Upper lobe of right lung (tissue), 1 donor: ENCODE results near the gene NDC80. TPM values are rescaled to one million over a fixed set of nuclear protein-coding genes. Genes with fewer than 3 reads are reported as not detected.

Experiments used
- ATAC-seq: fragments of 200-7000 bp; cut with Tn5 transposase; one replicate; pipeline ENCODE4 v1.9.1; 2020; ENCODE audit warnings: mild to moderate bottlenecking, moderate library complexity
- DNase-seq: peaks from one replicate; pipeline ENCODE4 v3.0.0-alpha.2; 2020
- H3K27ac ChIP-seq: fragments of 200-600 bp; one replicate; pipeline ENCODE4 v1.8.0; 2022
- H3K27me3 ChIP-seq: fragments of 200-600 bp; one replicate; pipeline ENCODE4 v1.8.0; 2022; ENCODE audit warnings: mild to moderate bottlenecking
- H3K36me3 ChIP-seq: fragments of 200-600 bp; one replicate; pipeline ENCODE4 v1.8.0; 2022
- H3K4me1 ChIP-seq: fragments of 200-600 bp; one replicate; pipeline ENCODE4 v1.8.0; 2022
- H3K4me3 ChIP-seq: fragments of 200-600 bp; one replicate; pipeline ENCODE4 v1.8.0; 2022; ENCODE audit warnings: mild to moderate bottlenecking
- H3K9me3 ChIP-seq: fragments of 200-600 bp; one replicate; pipeline ENCODE4 v1.8.0; 2022
- intact Hi-C: fragments of 100-400 bp; cut with DNase I; formaldehyde crosslinking; loops from one replicate; pipeline ENCODE4 v1.11.0; 2022
- total RNA-seq: library from RNA; stranded (reverse); fragmentation: NEBNext Ultra II Directional; extraction: Animal tissue kit (Norgen Biotek cat#: 25700); gene quantifications from one replicate; pipeline ENCODE4 v1.2.1, GENCODE V29; 2021
- TF ChIP-seq, protein P1 (sequence below): fragments of 200-600 bp; IDR thresholded peaks from one replicate; pipeline ENCODE4 v1.8.0; 2022; ENCODE audit warnings: antibody characterized with exemption
- donor health status: DM: no; HTN: yes; CAD: no; lungs with severe emphysema.

Gene NDC80
- total RNA-seq, 1 donor from 2014 or later = 0.69 TPM

DNA sequence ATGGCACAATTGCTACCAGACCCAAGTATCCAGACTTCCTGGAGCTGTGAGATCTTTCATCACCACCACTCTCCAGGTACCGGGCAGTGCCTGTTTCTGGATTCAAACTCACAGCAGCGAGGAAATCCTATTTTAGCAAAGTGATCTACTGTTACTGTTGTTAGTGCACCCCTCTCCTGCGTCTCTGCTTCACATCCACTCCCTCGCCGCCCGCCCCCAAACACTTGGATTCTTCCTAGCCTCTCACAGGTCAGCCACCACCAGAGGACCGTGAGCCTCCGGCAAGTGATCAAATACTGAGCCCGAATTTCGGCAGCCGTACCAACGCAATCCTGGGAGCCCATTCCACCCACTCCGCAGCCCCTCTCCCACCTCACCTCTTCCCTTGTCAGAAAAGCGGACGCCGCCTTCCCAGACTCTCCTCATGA, 571 bp upstream of the NDC80 start:
- Histone ChIP-seq H3K27ac (peak overlapping the region; percentile 100), H3K9me3 (no peaks in the 10 kb centered on the region), H3K27me3 (no peaks in the 10 kb centered on the region), H3K36me3 (no peaks in the 10 kb centered on the region), H3K4me3 (peak overlapping the region; percentile 75), H3K4me1 (peaks cover 15% of the 10 kb centered on the region)
- ATAC-seq (peak; percentile 87), DNase-seq (peak; percentile 87)
- TF ChIP-seq, protein P1, sequence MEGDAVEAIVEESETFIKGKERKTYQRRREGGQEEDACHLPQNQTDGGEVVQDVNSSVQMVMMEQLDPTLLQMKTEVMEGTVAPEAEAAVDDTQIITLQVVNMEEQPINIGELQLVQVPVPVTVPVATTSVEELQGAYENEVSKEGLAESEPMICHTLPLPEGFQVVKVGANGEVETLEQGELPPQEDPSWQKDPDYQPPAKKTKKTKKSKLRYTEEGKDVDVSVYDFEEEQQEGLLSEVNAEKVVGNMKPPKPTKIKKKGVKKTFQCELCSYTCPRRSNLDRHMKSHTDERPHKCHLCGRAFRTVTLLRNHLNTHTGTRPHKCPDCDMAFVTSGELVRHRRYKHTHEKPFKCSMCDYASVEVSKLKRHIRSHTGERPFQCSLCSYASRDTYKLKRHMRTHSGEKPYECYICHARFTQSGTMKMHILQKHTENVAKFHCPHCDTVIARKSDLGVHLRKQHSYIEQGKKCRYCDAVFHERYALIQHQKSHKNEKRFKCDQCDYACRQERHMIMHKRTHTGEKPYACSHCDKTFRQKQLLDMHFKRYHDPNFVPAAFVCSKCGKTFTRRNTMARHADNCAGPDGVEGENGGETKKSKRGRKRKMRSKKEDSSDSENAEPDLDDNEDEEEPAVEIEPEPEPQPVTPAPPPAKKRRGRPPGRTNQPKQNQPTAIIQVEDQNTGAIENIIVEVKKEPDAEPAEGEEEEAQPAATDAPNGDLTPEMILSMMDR = peak; percentile 11
- intact Hi-C loops = no loop called here

GRCh38 chr18:2572171-2572569, 813 bp downstream of the NDC80 start:
- DNase-seq = no peak
- H3K36me3 ChIP-seq = no peaks in the 10 kb centered on the region
- H3K27ac ChIP-seq = no peak overlapping the region
- peak overlapping the region; percentile 75 for H3K4me3 ChIP-seq
- intact Hi-C loops = no loop called here
- H3K4me1 ChIP-seq = peaks cover 15% of the 10 kb centered on the region
- no peaks in the 10 kb centered on the region for H3K9me3 ChIP-seq
- TF ChIP-seq, protein P1 = no peak
- no peaks in the 10 kb centered on the region for H3K27me3 ChIP-seq
- ATAC-seq = no peak

GRCh38 chr18:2572892-2573291, 1.5 kb downstream of the NDC80 start:
- DNase-seq (no peak), ATAC-seq (no peak)
- Histone ChIP-seq H3K36me3 (no peaks in the 10 kb centered on the region), H3K4me3 (no peak overlapping the region), H3K27ac (no peak overlapping the region), H3K4me1 (peaks cover 15% of the 10 kb centered on the region), H3K27me3 (no peaks in the 10 kb centered on the region), H3K9me3 (no peaks in the 10 kb centered on the region)
- TF ChIP-seq, protein P1 = no peak
- intact Hi-C loops = no loop called here

- H3K27ac ChIP-seq = no peak overlapping the region
- H3K27me3 ChIP-seq = no peaks in the 10 kb centered on the region
- ATAC-seq = no peak
- DNase-seq = no peak
- no peaks in the 10 kb centered on the region for H3K36me3 ChIP-seq
- no peaks in the 10 kb centered on the region for H3K9me3 ChIP-seq
- TF ChIP-seq, protein P1 = no peak
- intact Hi-C loops = no loop called here
- H3K4me1 ChIP-seq = peaks cover 15% of the 10 kb centered on the region
- H3K4me3 ChIP-seq = no peak overlapping the region
These were observed 2.1 kb downstream of the NDC80 start for GRCh38 chr18:2573408-2573807.

DNA sequence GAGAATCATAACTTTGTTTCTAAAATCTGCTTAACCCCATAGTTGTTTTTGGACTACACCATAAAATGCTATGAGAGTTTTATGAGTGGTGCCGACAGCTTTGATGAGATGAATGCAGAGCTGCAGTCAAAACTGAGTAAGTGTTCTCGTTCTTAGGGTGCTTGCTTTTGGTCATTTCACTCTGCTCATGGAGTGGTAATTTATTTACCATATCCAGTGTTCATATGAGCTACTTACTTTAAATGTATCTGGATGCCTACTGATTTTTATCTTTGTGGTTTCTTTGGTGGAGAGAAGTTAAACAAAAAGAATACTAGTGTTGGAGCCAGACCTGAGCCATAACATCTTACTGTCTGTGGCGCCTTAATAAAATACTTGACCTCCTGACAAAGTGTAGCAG, 16.4 kb downstream of the NDC80 start:
- no peaks in the 10 kb centered on the region for H3K9me3 ChIP-seq

More for the DNA sequence above, 16.4 kb downstream of the NDC80 start:
- no peak for ATAC-seq
- H3K4me3 ChIP-seq = no peak overlapping the region
- TF ChIP-seq, protein P1 = no peak
- H3K27me3 ChIP-seq = no peaks in the 10 kb centered on the region
- no peak for DNase-seq
- no peak overlapping the region for H3K27ac ChIP-seq
- H3K4me1 ChIP-seq = no peaks in the 10 kb centered on the region
- intact Hi-C loops = no loop called here
- no peaks in the 10 kb centered on the region for H3K36me3 ChIP-seq
